ENCODE results near the gene NR3C2. TPM values are rescaled to one million over a fixed set of nuclear protein-coding genes. Genes with fewer than 3 reads are reported as not detected.

The NR3C2 gene
- total RNA-seq, 1 experiment from 2014 or later: 0.26 TPM

DNA sequence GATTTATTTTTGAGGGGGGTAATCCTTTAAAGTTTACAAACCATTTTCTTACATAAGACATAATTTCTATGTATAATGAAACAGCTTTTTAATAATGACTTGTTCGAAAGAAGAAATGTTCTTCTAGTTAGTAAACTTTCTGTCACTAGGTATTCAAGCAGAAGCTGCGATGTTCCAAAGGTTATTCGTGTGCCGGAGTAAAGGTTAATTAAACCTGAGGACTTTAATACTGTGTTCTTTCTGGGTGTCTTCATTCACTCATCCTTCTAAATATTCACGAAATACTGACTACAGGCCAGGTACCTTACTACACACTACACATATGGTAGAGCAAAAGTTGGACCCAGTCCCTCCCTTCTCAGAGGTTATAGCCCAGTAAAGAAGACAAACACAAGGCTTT, 96.7 kb downstream of the NR3C2 start:
- Histone ChIP-seq H3K36me3 (ENCODE audit: control insufficient read depth, insufficient read depth, low read length) (no peaks in the 10 kb centered on the region), H3K27me3 (ENCODE audit: control insufficient read depth, insufficient read depth, low read length) (no peaks in the 10 kb centered on the region), H3K27ac (ENCODE audit: low read length) (no peak overlapping the region), H3K4me1 (ENCODE audit: control insufficient read depth, insufficient read depth, low read length) (no peaks in the 10 kb centered on the region), H3K9me3 (ENCODE audit: control insufficient read depth, insufficient read depth, low read depth, low read length) (no peaks in the 10 kb centered on the region), H3K4me3 (ENCODE audit: low read depth in 2 of 2, low read length in 2 of 2) (no peak overlapping the region)
- POLR2A ChIA-PET: no interaction called here
- no TSS peak for BruUV-seq (replicated peaks)
- CTCF ChIA-PET: no interaction called here
- in situ Hi-C loops (cut with HindIII; ENCODE audit: low pct_unique_long_range_greater_than_20kb, low sequenced_read_pairs): no loop called here
- DNase-seq (ENCODE audit: low read depth, low spot score): no peak
- ATAC-seq: no peak
- intact Hi-C loops (cut with micrococcal nuclease; ENCODE audit: unreplicated experiment): no loop called here
- TF ChIP-seq REST (IDR thresholded peaks at IDR 0.05; ENCODE audit: insufficient read depth in 1 of 2, low read depth in 2 of 2, low read length in 1 of 2) (no peak), SIN3A (IDR thresholded peaks at IDR 0.05; ENCODE audit: borderline replicate concordance, insufficient read depth, low read depth, low read length) (no peak), CTCF (IDR thresholded peaks at IDR 0.05) (no peak), TCF7L2 (IDR thresholded peaks at IDR 0.05; ENCODE audit: low read depth, low read length) (no peak), POLR2AphosphoS5 (IDR thresholded peaks at IDR 0.05; ENCODE audit: low read depth, low read length) (no peak)

GRCh38 chr4:148344941-148345340, 97.3 kb downstream of the NR3C2 start:
- POLR2A ChIA-PET: no interaction called here
- no peaks in the 10 kb centered on the region for H3K9me3 ChIP-seq (ENCODE audit: control insufficient read depth, insufficient read depth, low read depth, low read length)
- H3K4me3 ChIP-seq (ENCODE audit: low read depth in 2 of 2, low read length in 2 of 2): no peak overlapping the region
- ATAC-seq (no peak), DNase-seq (ENCODE audit: low read depth, low spot score) (no peak)
- no peak overlapping the region for H3K27ac ChIP-seq (ENCODE audit: low read length)
- intact Hi-C loops (cut with micrococcal nuclease; ENCODE audit: unreplicated experiment) (no loop called here), in situ Hi-C loops (cut with HindIII; ENCODE audit: low pct_unique_long_range_greater_than_20kb, low sequenced_read_pairs) (no loop called here)
- no peaks in the 10 kb centered on the region for H3K27me3 ChIP-seq (ENCODE audit: control insufficient read depth, insufficient read depth, low read length)
- TF ChIP-seq POLR2AphosphoS5 (IDR thresholded peaks at IDR 0.05; ENCODE audit: low read depth, low read length) (no peak), TCF7L2 (IDR thresholded peaks at IDR 0.05; ENCODE audit: low read depth, low read length) (no peak), CTCF (IDR thresholded peaks at IDR 0.05) (no peak), SIN3A (IDR thresholded peaks at IDR 0.05; ENCODE audit: borderline replicate concordance, insufficient read depth, low read depth, low read length) (no peak), REST (IDR thresholded peaks at IDR 0.05; ENCODE audit: insufficient read depth in 1 of 2, low read depth in 2 of 2, low read length in 1 of 2) (no peak)
- CTCF ChIA-PET: no interaction called here
- H3K36me3 ChIP-seq (ENCODE audit: control insufficient read depth, insufficient read depth, low read length): no peaks in the 10 kb centered on the region
- no TSS peak for BruUV-seq (replicated peaks)
- H3K4me1 ChIP-seq (ENCODE audit: control insufficient read depth, insufficient read depth, low read length): no peaks in the 10 kb centered on the region

Measured in Panc1 (cell line).